K562 (cell line): ENCODE measurements around the gene FRYL. TPM values are rescaled to one million over a fixed set of nuclear protein-coding genes. Genes with fewer than 3 reads are reported as not detected.
"Not testable (repeated sequence)": the region's sequence is repeated elsewhere in the genome, so short reads cannot be mapped to it uniquely, and the experiment has no call there.

ENCODE experiments used
- ATAC-seq: fragments of 200-7000 bp; cut with Tn5 transposase; 3 replicates; pipeline ENCODE4 v1.9.1; 2020; ENCODE audit warnings: moderate library complexity
- BruUV-seq: library from RNA; stranded (reverse); fragments of 400-500 nt; replicated peaks from 2 replicates; lab custom pipeline; 2021; lab: Mats Ljungman, UMichigan
- CTCF ChIA-PET: fragments of 300-600 bp; formaldehyde crosslinking; extraction: SDS; loops from one replicate; lab custom pipeline; 2021; ENCODE audit warnings: low intra/inter-chr PET ratio; lab: Yijun Ruan, JAX
- POLR2A ChIA-PET: fragments of 300-600, 350-650 bp; sonication (Branson Sonifier 250); formaldehyde crosslinking; extraction: SDS; loops from one replicate; lab custom pipeline; 2021; ENCODE audit warnings: antibody characterized with exemption, inconsistent platforms; lab: Yijun Ruan, JAX
- DNase-seq, 4 experiments: peaks; one replicate each; pipeline versions ENCODE4 v3.0.0 to v3.0.0-alpha.2; 2011 to 2018; ENCODE audit warnings: low spot score in 3 of 4, mixed read lengths in 3 of 4; ENCODE audit errors: extremely low read depth in 1 of 4
- FAIRE-seq: peaks from 2 replicates; lab custom pipeline; 2011; peaks lifted over from hg19 to GRCh38; lab: Jason Lieb, UNC
- H2AFZ ChIP-seq: 2 replicates; pipeline ENCODE4 v1.6.0; 2011; ENCODE audit warnings: low read depth, low read length, control low read depth, inconsistent platforms
- H3K27ac ChIP-seq: fragments of 200-600 bp; 3 replicates; pipeline ENCODE4 v1.8.0; 2011; ENCODE audit warnings: low read depth, mild to moderate bottlenecking, control low read depth, inconsistent platforms, low read length, moderate library complexity, mixed read lengths; ENCODE audit errors: extremely low read depth
- H3K27me3 ChIP-seq, 2 experiments: fragments of 300-600 bp in 1 of 2; 2 replicates in 1 of 2; 3 replicates in 1 of 2; pipeline versions ENCODE4 v1.6.0 to v1.8.0; 2011; ENCODE audit warnings: inconsistent platforms in 2 of 2, low read length in 2 of 2, mild to moderate bottlenecking in 1 of 2, mixed read lengths in 1 of 2, moderate library complexity in 1 of 2; ENCODE audit not compliant: control insufficient read depth in 2 of 2, insufficient read depth in 2 of 2
- H3K36me3 ChIP-seq: fragments of 300-600 bp; 3 replicates; pipeline ENCODE4 v1.8.0; 2011; ENCODE audit warnings: mild to moderate bottlenecking, low read length, inconsistent platforms; ENCODE audit not compliant: control insufficient read depth, insufficient read depth
- H3K4me1 ChIP-seq, 2 experiments: fragments of 200-600 bp in 1 of 2; replicated peaks in 1 of 2; 2 replicates in 1 of 2; 3 replicates in 1 of 2; pipeline versions ENCODE4 v1.5.1 to v1.8.0; 2011; ENCODE audit warnings: inconsistent platforms in 2 of 2, low read length in 2 of 2, mild to moderate bottlenecking in 1 of 2, mixed read lengths in 1 of 2, moderate library complexity in 1 of 2; ENCODE audit not compliant: control insufficient read depth in 2 of 2, insufficient read depth in 2 of 2
- H3K4me2 ChIP-seq: 2 replicates; pipeline ENCODE4 v1.6.1; 2011; ENCODE audit warnings: low read length, control low read depth, inconsistent platforms, mixed read lengths; ENCODE audit not compliant: insufficient read depth
- H3K4me3 ChIP-seq: fragments of 200-600 bp; sonication (generic), shearing (Covaris generic); 2 replicates; pipeline ENCODE4 v1.5.1; 2016; ENCODE audit warnings: control low read depth, inconsistent platforms
- H3K79me2 ChIP-seq: fragments of 200-600 bp; 3 replicates; pipeline ENCODE4 v1.8.0; 2011; ENCODE audit warnings: low read length, inconsistent platforms; ENCODE audit not compliant: control insufficient read depth, insufficient read depth
- H3K9ac ChIP-seq, 2 experiments: 2 replicates each; pipeline versions ENCODE4 v1.6.0 to v1.6.1; 2011; ENCODE audit warnings: low read depth in 2 of 2, low read length in 2 of 2, control low read depth in 1 of 2, inconsistent platforms in 1 of 2, mild to moderate bottlenecking in 1 of 2, mixed read lengths in 1 of 2; ENCODE audit not compliant: insufficient read depth in 1 of 2
- H3K9me1 ChIP-seq: one replicate; pipeline ENCODE4 v1.6.0; 2011; ENCODE audit warnings: inconsistent platforms, mild to moderate bottlenecking, low read length, moderate library complexity; ENCODE audit not compliant: control insufficient read depth, insufficient read depth
- H3K9me3 ChIP-seq: replicated peaks from 2 replicates; pipeline ENCODE4 v1.5.1; 2011; ENCODE audit warnings: low read depth, low read length, inconsistent platforms; ENCODE audit not compliant: control insufficient read depth, insufficient read depth
- H4K20me1 ChIP-seq: replicated peaks from 2 replicates; pipeline ENCODE4 v1.6.1; 2011; ENCODE audit warnings: low read length, inconsistent platforms, mixed read lengths; ENCODE audit not compliant: control insufficient read depth, insufficient read depth
- NR4A1 ChIP-seq, 2 experiments: fragments of 250-450 bp in 1 of 2; fragments of 450-650 bp in 1 of 2; sonication (Bioruptor Pico) in 1 of 2; IDR thresholded peaks; 2 replicates each; pipeline versions ENCODE4 v1.4.0 to v1.6.1; 2016 to 2020; ENCODE audit warnings: mild to moderate bottlenecking in 2 of 2, missing compliant biosample characterization in 1 of 2, missing genetic modification characterization in 1 of 2, moderate library complexity in 1 of 2
- ZNF184 ChIP-seq: sonication (generic); formaldehyde crosslinking; IDR thresholded peaks from 2 replicates; pipeline ENCODE4 v1.5.0; 2020; ENCODE audit warnings: missing genetic modification reagents
- ZNF561 ChIP-seq: fragments of 450-650 bp; formaldehyde crosslinking; conservative IDR thresholded peaks from 2 replicates; pipeline ENCODE4 v1.4.0; 2020; ENCODE audit warnings: mild to moderate bottlenecking, moderate library complexity
- WGBS: fragments of 100-300 bp; shearing (Covaris generic); methylation state at CpG from one replicate; pipeline ENCODE4 v1.1.6; 2016; ENCODE audit warnings: low coverage, mixed read lengths; ENCODE audit not compliant: insufficient coverage; ENCODE audit errors: missing lambda C conversion rate; 5-methylcytosine and 5-hydroxymethylcytosine counted together
- in situ Hi-C: fragments of 300-500 bp; cut with MboI; formaldehyde crosslinking; loops from 4 replicates; pipeline ENCODE4 v1.15.0; 2018; ENCODE audit warnings: inconsistent platforms, mixed read lengths
- intact Hi-C: fragments of 100-400 bp; cut with micrococcal nuclease; formaldehyde crosslinking; loops from 2 replicates; pipeline ENCODE4 v1.14.2; 2022
- polyA plus RNA-seq, 8 experiments: library from polyadenylated mRNA; depleted of rRNA in 4 of 8; stranded (reverse) in 5 of 8; unstranded in 3 of 8; fragments of >200 nt; fragmentation: Nextera tagmentation in 2 of 8; fragmentation: Illumina TruSeq in 1 of 8; extraction: Ambion mirVana in 2 of 8; extraction: Trizol in 1 of 8; gene quantifications; 2 replicates each; pipeline versions ENCODE4 v1.2.1 to v1.2.3, GENCODE V29; 2011 to 2014; ENCODE audit warnings: inconsistent platforms in 1 of 8, missing spikeins in 1 of 8
- total RNA-seq, 7 experiments: library from RNA; depleted of rRNA in 6 of 7; stranded (reverse); fragments of >200 nt in 6 of 7; fragmentation: Illumina TruSeq in 2 of 7; extraction: Trizol in 2 of 7; gene quantifications; 2 replicates each; pipeline versions ENCODE4 v1.2.1 to v1.2.3, GENCODE V29; 2011 to 2021; ENCODE audit warnings: low replicate concordance in 1 of 7

Gene FRYL
- total and polyA plus RNA-seq, 9 of the 15 experiments (the other 6 are each of a cell fraction or from before 2014, with no cell fraction given) = 7.2 to 34.9 (median 15.9) TPM

GRCh38 chr4:48801016-48801715 lies 21.1 kb upstream of the FRYL start (continued):
- TF ChIP-seq NR4A1 (CRISPR knock-in tag; IDR thresholded peaks at IDR 0.05) = no peak
- TF ChIP-seq NR4A1 (tag; IDR thresholded peaks at IDR 0.05) = no peak
- no peak for TF ChIP-seq ZNF184
- TF ChIP-seq ZNF561 (CRISPR knock-in tag) = no peak

- H3K4me2 ChIP-seq, DNase-seq, FAIRE-seq, H3K9me3 ChIP-seq, H3K9me1 ChIP-seq, H3K79me2 ChIP-seq, H3K4me3 ChIP-seq, H4K20me1 ChIP-seq, ATAC-seq, in situ Hi-C loops, H3K27me3 ChIP-seq, BruUV-seq, H2AFZ ChIP-seq, H3K36me3 ChIP-seq, H3K27ac ChIP-seq, H3K4me1 ChIP-seq, H3K9ac ChIP-seq, CTCF ChIA-PET, intact Hi-C loops: not testable (repeated sequence)
- WGBS = 3% methylated on average over 2 of the region's 2 CpGs
- POLR2A ChIA-PET = interaction anchor here (0.9 kb wide), 1 partner anchor 20 kb away, joined by 4 read pairs; the partner anchor contains the start of gene FRYL
These were observed 20.1 kb upstream of the FRYL start for GRCh38 chr4:48800155-48800554.
